Tibial nerve (tissue), 4 donors: ENCODE measurements around the gene CIZ1. TPM values are rescaled to one million over a fixed set of nuclear protein-coding genes. Genes with fewer than 3 reads are reported as not detected.

Source experiments
- DNase-seq, 2 donors: peaks; one replicate each; pipeline ENCODE4 v3.0.0-alpha.2; 2019; ENCODE audit warnings: low spot score in 2 of 2
- H3K27ac ChIP-seq, 4 donors: fragments of 200-600 bp; sonication (generic) in 3 of 4; one replicate each; pipeline ENCODE4 v1.5.1; 2017 to 2019; ENCODE audit warnings: mild to moderate bottlenecking in 1 of 4
- H3K27me3 ChIP-seq, 2 donors: fragments of 200-600 bp; sonication (generic) in 1 of 2; one replicate each; pipeline versions ENCODE4 v1.5.1 to v1.6.0; 2017 to 2019
- H3K36me3 ChIP-seq, 3 donors: fragments of 200-600 bp; sonication (generic); one replicate each; pipeline ENCODE4 v1.5.1; 2018 to 2019
- H3K4me1 ChIP-seq, 4 donors: fragments of 200-600 bp; sonication (generic) in 3 of 4; one replicate each; pipeline ENCODE4 v1.5.1; 2017 to 2019
- H3K4me3 ChIP-seq, 4 donors: fragments of 200-600 bp; sonication (generic) in 3 of 4; one replicate each; pipeline ENCODE4 v1.5.1; 2017 to 2019; ENCODE audit warnings: mild to moderate bottlenecking in 1 of 4, moderate library complexity in 1 of 4
- H3K9me3 ChIP-seq, 4 donors: fragments of 200-600 bp; sonication (generic) in 3 of 4; one replicate each; pipeline ENCODE4 v1.5.1; 2017 to 2019
- CTCF ChIP-seq, 5 experiments: fragments of 200-600 bp in 3 of 5; fragments of 450-650 bp in 2 of 5; sonication (generic) in 3 of 5; IDR thresholded peaks; one replicate each; pipeline ENCODE4 v1.5.1; 2016 to 2019; ENCODE audit warnings: antibody characterized with exemption in 5 of 5, mild to moderate bottlenecking in 3 of 5, moderate library complexity in 2 of 5
- EP300 ChIP-seq, 2 donors: sonication (generic); formaldehyde crosslinking; IDR thresholded peaks; one replicate each; pipeline ENCODE4 v1.6.1; 2017; ENCODE audit warnings: antibody characterized with exemption in 2 of 2, mild to moderate bottlenecking in 1 of 2
- POLR2A ChIP-seq, 2 donors: fragments of 450-650 bp; IDR thresholded peaks; one replicate each; pipeline ENCODE4 v1.6.1; 2017; ENCODE audit warnings: antibody characterized with exemption in 2 of 2, mild to moderate bottlenecking in 2 of 2, moderate library complexity in 2 of 2
- WGBS, 2 donors: methylation state at CpG; one replicate each; pipeline ENCODE4 v1.1.5; 2018; 5-methylcytosine and 5-hydroxymethylcytosine counted together
- total RNA-seq, 4 donors: library from RNA; depleted of rRNA; stranded (reverse); fragments of >200 nt; gene quantifications; one replicate each; pipeline ENCODE4 v1.1.0, GENCODE V29; 2016

Gene CIZ1
- total RNA-seq, 4 donors from 2014 or later: 59.4 to 99.3 (median 71.4) TPM

DNA sequence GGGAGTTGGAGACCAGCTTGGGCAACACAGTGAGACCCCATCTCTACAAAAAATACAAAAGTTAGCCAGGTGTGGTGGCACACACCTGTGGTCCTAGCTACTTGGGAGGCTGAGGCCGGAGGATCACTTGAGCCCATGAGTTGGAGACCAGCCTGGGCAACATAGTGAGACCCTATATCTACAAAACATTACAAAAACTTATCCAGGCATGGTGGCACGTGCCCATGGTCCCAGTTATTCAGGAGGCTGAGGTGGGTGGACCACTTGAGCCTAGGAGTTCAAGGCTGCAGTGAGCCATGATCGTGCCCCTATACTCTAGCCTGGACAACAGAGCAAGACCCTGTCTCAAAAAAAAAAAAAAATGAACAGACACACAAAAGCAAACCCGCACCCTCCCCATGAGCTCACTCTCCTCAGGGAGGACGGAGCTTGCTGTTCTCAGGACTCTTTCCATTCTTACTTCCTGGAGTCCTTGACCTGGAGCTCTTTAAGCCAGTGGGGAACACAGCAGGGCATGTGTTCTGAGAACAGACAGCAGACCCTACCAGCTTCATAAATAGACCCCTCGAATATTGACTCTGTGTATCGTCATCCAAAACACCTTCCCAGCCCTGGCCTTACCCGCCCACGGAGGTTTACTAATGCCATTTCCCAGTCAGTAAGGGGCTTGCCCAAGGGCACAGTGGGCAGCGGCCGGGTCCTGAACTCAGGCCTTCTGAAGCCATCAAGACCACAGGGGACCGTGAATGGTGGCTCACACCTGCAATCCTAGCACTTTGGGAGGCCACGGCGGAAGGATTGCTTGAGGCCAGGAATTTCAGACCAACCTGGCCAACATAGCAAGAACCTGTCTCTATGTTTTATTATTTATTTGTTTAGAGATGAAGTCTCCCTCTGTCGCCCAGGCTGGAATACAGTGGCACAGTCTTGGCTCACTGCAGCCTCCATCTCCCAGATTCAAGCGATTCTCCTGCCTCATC lies 75.0 kb downstream of the CIZ1 start:
- no peaks in the 10 kb centered on the region for H3K27me3 ChIP-seq
- no peak for DNase-seq
- peaks cover 0 to 11% (median 5%) of the 10 kb centered on the region in 4 donors for H3K4me1 ChIP-seq
- peak overlapping the region in 1 of 4 donors; percentile 62 for H3K27ac ChIP-seq
- no peaks in the 10 kb centered on the region for H3K9me3 ChIP-seq
- no peak overlapping the region for H3K4me3 ChIP-seq
- WGBS, 2 donors: 82 to 89% methylated on average over 16 of the region's 16 CpGs
- TF ChIP-seq POLR2A (IDR thresholded peaks at IDR 0.05): no peak
- no peak for TF ChIP-seq EP300 (IDR thresholded peaks at IDR 0.05)
- no peak for TF ChIP-seq CTCF (IDR thresholded peaks at IDR 0.05)
- H3K36me3 ChIP-seq: peaks cover 0 to 53% (median 0%) of the 10 kb centered on the region in 3 donors

Other genes with a start within 250 kb of the CIZ1 start
- 10 to 100 TPM; 33.9 to 53.8 (median 50.2) TPM for gene EEIG1, start 210.6 kb downstream of the CIZ1 start, total RNA-seq
- gene NAIF1, start 124.3 kb downstream of the CIZ1 start, total RNA-seq: 10 to 100 TPM in 1 of 4 donors, 1 to 10 TPM in 3; 5.4 to 11.2 (median 8.1) TPM
- gene SLC25A25, start 123.3 kb downstream of the CIZ1 start, total RNA-seq: 10 to 100 TPM; 23.4 to 29.7 (median 27.2) TPM
- gene PTGES2, start 63.8 kb downstream of the CIZ1 start, total RNA-seq: 100 to 1,000 TPM in 1 of 4 donors, 10 to 100 TPM in 3; 68.9 to 180 (median 74.7) TPM
- not detected for gene LCN2, start 42.1 kb downstream of the CIZ1 start, total RNA-seq
- 100 to 1,000 TPM; 202 to 310 (median 243) TPM for gene BBLN, start 31.3 kb downstream of the CIZ1 start, total RNA-seq
- 10 to 100 TPM; 19.9 to 50.4 (median 41.4) TPM for gene DNM1, start 11.8 kb upstream of the CIZ1 start, total RNA-seq
- 100 to 1,000 TPM in 1 of 4 donors, 10 to 100 TPM in 3; 67.4 to 103 (median 91.9) TPM for gene GOLGA2, start 84.4 kb upstream of the CIZ1 start, total RNA-seq
- 10 to 100 TPM; 27.5 to 39.8 (median 32.9) TPM for gene SWI5, start 84.7 kb upstream of the CIZ1 start, total RNA-seq
- 10 to 100 TPM in 1 of 4 donors, 1 to 10 TPM in 3; 7.2 to 18.3 (median 9.2) TPM for gene TRUB2, start 130.9 kb upstream of the CIZ1 start, total RNA-seq
- gene COQ4, start 131.3 kb upstream of the CIZ1 start, total RNA-seq: 10 to 100 TPM; 50.5 to 71.7 (median 65.5) TPM
- 10 to 100 TPM; 13.5 to 33.3 (median 18.0) TPM for gene SLC27A4, start 149.0 kb upstream of the CIZ1 start, total RNA-seq
- 10 to 100 TPM; 18.1 to 25.5 (median 23.2) TPM for gene URM1, start 179.8 kb upstream of the CIZ1 start, total RNA-seq
- 10 to 100 TPM; 23.7 to 48.2 (median 31.6) TPM for gene CERCAM, start 229.3 kb upstream of the CIZ1 start, total RNA-seq